ENCODE measurements around the gene CPSF4.
A peak's percentile ranks its signal among the peaks of the same experiment; 100 is the strongest.

CPSF4 gene

DNA sequence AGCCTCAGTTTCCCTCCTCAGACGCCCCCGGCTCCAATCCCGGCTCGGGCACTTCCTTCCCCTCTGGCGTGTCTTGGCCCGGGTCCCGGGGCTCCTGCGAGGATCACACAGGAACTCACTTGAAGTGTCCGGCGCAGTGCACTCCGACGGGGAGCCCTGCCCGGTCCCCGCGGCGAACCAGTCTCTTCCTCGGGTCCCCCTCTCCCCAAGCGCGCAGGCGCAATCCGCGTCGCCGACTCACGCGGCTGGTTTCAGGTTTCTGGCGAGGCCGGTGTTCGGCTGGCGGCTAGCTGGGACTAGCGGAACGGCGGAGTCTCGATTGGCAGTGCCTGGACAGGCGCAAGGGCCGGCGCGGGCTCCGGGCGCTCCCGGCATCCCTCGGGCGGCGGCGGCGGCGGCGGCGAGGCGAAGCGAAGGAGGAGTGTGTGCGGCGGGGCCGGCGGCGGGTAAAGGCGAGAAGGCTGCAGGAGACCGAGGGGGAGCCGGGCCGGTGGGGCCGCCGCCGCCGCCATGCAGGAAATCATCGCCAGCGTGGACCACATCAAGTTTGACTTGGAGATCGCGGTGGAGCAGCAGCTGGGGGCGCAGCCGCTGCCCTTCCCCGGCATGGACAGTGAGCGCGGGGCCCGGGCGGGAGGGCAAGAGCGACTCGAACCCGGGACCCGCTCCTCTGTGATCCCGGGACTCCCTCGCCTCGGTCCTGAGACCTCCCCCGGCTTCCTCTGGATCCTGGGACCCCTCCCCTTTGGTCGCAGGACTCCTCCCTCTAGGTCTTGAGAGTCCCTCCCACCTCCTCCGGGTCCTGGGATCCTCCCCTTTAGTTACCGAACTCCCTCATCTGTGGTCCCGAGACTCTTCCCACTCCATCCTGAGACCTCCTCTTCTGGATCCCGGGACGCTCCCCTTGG, at the start of gene CPSF4, which contains the start of gene PTCD1:
TSS of gene CPSF4 (plus strand) at position 371 of the 908 bp plus-strand sequence. CDS start at position 511, 140 bp downstream.
TSS of gene PTCD1 (minus strand) at position 226 of the 908 bp plus-strand sequence. CDS start 3,556 bp downstream, outside the sequence.
- peak; percentile 89 for DNase-seq

DNA sequence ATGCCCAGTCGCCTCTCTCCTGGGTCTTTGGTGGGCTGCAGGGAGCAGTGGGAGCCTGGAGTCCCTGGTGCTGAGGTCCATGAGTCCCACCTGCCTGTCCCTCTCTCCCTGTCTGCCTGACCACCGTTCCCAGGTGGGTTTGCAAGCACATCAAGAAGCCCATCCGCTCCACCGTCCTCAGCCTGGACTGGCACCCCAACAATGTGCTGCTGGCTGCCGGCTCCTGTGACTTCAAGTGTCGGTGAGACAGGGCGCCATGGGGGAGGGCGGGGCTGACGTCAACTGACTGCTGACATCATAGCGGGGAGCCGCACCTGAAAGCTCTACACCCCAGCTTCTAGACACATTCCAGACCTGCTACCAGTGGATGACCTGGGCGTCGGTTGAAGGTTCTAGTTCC, 49.0 kb upstream of the CPSF4 start:
- no peak for DNase-seq

DNA sequence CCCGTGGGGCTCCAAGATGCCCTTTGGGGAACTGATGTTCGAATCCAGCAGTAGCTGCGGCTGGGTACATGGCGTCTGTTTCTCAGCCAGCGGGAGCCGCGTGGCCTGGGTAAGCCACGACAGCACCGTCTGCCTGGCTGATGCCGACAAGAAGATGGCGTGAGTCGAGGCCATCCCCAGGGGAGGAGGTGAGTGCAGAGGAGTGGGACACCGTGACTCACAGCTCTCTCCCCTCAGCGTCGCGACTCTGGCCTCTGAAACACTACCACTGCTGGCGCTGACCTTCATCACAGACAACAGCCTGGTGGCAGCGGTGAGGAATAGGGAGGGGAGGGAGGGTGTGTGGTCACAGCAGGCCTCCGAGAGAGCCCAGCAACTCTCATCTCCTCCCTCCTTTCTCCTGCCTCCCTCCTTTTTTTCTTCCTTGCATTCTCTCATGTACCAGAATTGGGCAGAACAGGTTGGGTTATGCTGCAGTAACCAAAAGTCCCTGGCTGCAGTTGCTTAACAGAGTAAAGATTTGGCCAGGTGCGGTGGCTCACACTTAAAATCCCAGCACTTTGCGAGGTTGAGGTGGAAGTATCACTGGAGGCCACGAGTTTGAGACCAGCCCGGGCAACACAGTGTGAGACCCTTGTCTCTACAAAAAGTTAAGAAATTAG, 47.7 kb upstream of the CPSF4 start:
- no peak for DNase-seq

DNA sequence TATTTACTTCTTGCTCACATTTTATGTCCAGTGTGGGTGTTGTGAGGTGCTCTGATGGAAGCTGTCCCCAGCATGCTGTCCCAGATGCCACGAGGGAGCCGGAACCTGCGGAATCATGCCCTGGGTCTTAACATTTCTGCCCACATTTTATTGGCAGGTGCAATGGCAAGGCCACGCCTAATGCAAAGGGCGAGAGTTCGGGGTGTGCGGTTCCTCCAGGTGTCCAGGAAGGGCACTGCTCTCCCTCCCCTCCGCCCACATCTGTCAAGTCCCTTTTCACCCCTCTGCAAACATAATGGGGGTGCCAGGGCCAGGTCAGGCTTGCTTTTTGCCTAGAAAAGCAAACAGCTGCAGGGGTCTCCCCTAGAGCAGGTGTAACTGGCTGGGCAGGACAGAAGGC, 46.7 kb upstream of the CPSF4 start:
- DNase-seq, result no peak

DNA sequence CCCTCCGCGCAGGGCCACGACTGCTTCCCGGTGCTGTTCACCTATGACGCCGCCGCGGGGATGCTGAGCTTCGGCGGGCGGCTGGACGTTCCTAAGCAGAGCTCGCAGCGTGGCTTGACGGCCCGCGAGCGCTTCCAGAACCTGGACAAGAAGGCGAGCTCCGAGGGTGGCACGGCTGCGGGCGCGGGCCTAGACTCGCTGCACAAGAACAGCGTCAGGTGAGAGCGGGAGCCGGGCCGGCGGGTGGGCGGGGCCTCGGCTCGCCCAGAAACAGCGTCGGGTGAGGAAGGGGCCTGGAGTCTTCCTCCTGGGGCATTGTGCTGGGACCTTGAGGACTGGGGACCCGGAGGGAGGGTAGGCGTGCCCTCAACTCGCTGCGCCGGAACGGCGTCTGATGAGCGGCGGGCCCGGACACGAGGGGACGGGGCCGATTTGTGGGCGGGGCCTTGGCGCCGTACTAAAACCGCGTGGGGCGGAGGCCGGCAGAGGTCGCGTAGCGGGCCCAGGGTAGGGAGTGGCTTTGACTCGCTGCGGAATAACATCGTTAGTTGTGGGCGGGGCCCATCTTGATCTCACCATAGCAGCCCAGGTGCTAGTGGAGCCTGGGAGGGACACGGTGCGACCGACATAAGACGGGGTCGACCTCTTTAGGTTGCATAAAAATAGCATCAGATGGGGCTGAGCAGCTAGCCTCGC, 45.9 kb upstream of the CPSF4 start:
- peak; percentile 81 for DNase-seq

DNA sequence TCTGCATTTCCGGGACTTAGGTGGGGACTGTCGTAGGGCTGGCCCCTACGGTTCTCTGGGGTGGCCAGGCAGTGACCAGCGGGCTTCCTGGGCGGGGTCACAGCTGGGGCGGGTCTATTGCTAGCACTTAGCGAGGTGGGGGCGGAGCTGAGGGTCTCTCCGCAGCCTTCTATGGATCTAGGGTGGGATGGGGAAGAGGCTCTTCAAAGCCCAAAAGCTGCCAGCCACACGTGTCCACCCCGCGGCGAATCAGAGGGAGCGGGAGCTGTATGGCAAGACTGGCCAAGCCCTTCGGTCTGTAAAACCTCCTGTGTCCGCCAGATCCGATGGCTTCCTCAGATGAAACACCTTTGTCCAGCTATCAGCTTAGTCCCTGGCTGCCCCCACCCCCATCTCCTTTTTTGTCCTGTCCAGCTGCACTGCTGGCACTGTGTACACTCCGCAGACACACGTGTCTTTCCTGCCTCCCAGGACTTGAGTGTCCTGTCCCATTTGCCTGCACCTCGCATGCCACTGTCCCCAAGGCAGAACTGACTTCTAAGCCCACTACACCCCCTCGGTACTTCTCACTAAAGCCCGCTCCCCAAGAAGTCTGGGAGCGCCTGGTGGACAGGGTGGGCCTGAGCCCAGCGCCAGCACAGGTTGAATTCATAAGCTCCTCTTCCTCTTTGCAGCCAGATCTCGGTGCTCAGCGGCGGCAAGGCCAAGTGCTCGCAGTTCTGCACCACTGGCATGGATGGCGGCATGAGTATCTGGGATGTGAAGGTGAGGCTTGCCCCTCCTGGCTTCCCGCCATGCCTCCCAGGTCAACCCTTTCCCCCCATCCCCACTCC, 45.2 kb upstream of the CPSF4 start:
- DNase-seq, result no peak

DNA sequence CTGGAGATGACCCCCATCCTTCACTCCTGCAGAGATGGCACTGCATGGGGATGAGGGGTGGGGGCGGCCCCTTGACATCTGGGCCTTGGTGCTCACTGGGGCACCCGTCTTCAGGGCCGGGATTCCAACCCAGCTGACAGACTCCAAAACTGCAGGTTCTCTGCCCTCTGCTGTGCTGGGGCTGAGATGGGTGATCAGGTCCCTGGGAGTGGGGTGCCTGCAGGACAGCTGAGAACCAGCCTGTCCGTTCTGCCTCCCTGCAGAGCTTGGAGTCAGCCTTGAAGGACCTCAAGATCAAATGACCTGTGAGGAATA, 44.6 kb upstream of the CPSF4 start:
- DNase-seq, result no peak

DNA sequence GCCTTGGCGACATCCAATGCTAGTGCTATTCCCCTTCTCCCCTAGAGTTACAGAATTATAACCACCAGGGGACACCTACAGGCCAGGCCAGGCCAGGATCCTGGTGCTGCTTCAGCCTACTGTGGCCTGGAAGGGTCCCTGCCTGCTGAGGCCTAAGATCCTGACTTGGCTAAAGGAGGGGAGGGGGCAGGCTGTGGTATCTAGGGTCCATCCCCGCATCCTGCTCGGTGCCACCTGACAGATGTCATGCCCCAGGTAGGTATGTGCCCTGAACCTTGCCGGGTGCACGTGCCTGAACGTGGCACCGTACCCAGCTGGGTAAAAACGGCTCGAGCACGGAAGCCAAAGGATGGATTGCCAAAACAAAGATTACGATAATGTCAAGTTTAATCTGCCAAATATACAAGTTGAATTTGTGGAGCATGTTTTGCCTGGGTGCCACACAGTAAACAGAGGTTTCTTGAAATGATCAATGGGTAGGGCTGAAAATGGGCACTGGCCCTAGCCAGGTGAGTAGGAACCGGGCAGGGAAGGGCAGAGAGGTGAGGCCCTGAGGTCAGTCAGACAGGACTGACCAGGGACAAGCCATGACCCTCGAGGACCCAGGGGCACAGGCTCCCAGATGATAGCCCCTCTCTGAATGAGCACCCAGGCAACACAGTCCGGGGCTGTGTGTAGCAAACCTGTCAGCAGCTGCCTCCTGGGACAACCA, 43.0 kb upstream of the CPSF4 start:
- no peak for DNase-seq

DNA sequence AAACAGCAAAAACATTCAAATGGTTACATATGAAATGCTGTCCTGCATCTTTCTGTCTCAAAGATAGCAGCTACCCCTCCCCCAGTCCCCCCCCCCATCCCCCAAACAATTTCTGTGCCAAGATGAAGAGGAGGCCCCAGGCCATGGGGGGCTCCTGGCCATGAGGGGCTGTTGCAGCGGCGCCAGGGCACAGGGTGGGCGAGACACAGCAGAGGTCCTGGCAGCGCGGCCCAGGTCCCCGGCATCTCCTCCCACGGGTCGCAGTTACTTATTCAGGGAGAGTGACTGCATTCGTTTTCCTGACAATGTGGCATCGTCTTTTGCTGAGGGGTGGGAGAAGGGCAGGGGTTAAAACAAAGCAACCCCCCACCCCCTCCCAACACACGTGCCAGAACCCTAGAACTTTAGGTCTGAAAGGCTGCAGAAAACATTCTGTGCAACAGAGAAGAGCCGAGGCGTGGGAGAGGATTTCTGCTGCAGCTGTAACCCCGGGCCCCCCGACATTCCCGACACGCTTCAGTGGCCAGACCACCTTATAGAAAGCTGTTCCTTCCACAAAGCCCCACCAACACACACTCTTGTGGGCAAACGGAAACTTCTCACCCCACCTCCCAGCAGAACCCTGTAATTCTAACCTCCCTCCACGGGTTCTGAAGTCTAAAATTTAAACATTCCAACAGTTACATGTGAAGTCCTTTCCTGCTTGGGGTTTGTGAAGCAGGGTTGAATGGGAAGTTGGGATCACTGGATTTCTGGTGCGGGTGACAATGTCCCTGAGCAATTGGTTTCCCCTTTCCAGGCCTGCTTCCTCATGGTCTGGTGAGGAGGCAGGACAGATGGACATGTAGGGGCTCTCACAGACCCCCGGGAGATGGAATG, 42.1 kb upstream of the CPSF4 start:
- DNase-seq, result no peak

DNA sequence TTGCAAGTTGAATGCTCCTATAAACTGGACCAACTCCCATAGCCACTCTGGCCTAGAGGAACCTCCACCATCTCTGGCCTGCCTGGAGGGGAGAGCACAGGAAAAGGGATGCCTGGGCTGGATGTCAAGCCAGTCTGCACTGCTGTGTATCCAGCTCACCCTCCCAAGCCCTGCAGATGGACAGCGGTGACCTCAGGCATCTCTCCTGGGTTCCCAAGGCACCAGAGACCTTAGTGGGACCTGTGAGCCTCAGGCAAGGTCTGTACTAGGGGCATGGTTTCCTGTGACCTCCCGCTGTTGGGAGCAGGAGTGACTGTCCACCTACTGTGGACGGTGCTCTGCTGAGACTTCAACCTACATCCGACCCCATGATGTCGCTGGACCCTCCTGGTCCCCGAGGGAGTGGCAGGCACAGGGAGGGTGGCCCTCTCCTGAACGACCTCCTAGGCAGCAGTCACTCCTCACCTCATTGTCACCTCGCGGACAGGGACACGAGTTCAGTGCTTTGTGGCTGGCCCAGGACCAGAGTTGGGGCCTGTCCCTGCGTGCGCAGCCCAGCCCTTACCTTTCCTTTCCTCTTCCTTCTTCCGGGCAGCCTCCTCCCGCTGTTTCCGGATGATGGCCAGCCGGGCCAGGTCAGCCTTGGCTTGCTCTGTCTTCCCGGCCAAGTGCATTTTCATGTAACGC, 41.3 kb upstream of the CPSF4 start:
- DNase-seq, result no peak

DNA sequence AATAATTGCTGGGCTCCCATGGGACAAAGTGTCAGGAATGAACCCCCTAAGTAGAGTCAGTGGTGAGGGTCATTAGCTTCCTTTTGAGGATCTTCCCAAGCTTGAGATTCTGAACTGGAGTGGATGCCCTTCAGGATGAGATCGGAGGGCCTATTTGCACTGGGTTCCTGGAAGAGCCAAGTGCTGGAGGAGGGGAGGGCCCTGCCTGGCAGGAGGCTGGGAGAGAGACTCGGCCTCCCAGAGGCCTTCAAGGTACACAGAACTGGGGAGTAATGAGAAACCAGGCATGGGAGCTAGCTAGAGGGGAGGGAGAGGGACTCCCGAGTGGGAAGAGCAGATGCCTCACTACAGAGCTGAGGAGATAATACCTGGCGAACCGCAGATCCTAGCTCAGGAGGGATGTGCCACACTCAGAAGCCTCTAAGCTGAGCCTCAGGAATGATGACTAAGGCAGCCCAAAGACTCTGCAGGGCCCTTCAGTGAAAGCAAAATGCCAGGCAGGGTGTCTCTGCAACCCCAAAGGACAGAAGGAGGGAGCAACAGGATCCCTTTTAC, 39.8 kb upstream of the CPSF4 start:
- no peak for DNase-seq

DNA sequence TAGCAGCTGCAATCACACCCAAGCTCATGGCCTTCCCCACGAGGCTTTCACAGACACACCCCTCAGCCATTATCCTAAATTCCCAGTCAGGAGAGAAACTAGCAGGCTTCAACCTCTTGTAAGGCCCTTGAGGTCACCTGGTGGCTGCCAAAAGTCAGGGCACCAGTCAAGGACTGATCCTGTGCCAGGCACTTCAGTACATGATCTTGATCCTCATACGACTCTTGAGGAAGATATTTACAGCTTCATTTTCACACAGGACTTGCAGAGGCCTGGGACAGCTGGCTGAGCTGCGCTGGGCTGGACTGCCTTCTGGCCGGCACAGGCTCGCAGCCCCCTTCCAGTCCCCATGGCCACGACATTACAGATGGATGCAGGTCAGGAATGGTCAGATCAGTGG, 39.1 kb upstream of the CPSF4 start:
- no peak for DNase-seq

DNA sequence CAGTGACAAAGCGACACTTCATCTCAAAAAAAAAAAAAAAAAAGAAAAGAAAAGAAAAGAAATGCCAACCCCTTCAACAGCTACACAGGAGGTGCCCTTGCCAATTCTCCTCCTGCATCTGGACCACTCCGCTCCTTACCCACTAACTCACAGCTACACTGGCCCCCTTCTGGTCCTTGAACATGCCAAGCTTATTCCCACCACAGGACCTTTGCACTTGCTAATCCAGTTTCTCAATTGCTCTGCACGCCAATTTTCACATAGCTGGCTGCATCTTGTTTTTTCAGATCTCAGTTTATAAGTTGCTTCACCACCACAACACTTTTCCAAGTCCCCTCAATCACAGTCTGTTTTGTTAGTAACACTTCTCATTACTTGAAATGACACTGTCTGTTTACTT, 35.9 kb upstream of the CPSF4 start:
- DNase-seq, result no peak

DNA sequence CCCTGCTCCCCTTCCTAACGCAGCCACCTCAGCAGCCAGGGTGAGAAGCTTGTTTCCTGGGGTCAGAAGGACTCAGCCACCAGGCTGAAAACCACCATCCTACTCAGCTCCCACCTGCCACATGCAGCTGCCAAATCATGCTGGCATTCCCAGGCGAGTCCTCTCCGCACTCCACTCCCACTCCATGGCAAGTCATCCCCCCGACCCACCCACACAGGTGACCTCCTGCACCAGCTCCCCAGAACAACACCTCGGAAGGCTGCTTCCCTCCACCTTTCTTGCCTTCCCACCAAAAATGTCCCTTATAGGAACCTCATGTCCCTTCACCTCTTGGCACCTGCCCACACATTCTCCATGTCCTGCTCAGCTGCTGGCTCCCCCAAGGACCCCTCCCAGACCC, 35.0 kb upstream of the CPSF4 start:
- no peak for DNase-seq

DNA sequence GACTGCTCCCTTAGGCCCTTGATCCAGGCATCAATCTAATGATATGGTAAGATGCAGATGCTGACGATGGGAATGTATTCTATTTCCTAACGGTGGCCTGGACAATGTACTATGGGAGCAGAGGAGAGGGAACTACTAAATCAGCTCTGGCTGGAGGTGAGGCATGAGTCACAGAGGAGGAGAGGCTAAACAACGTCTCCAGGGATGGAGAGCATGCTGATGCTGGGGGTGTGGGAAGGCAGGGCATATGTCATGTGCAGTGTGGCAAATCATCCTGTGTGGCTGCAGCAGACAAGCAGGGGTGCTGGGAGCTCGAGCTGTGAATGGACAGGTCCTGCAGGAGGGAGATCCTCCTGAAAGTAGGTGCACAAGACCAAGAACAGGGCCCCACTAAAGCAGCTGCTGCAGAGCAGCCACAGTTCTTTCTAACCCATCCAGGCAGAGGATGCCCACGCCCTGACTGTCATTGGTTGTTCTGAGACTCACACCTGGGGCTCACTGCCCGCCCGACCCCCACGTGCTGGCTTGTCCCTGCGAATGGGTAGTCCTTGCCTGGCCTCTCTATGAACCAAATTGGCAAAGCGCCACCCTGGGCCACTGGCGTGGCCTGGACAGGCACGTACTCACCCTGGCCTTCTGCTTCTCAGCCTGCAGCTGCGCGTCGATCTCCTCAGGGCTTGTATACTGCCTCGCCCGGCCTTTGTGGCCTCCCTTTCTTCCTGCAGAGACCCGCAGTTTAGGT, 34.3 kb upstream of the CPSF4 start:
- DNase-seq, result no peak

DNA sequence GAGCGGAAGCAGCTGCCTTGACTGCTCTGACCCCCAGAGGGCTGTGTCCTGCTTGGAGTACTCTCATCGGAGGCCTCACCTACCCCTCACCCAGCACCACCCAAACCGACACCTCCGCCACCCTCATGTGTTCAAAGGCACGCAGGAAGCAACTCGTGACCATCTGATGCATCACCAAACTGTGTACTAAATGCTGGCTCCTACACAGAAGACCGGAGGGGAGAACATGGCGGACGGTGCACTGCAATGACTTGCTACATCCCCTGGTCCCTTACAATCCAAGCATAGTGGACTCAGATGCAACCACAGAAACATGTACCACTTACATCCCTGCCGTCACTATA, 33.8 kb upstream of the CPSF4 start:
- DNase-seq, result no peak

DNA sequence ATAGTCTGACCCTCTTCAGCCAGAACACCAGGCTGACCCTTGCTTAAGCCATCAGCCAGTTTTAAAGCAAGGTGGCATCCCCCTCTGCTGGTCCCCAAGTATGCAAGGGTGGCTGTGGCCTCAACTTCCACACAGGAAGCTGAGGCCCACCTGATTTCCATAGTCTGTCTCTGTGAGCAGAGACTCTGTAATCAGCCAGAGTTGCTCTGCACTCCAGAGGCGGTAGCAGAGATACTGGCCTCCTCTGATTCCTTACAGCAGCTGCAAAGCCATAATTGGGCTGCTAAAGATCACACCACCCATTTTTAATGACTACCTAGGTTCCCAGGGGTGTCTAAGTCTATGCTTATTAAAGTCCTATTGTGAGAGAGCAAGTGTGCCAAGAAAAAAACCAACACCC, 32.2 kb upstream of the CPSF4 start:
- DNase-seq, result no peak

DNA sequence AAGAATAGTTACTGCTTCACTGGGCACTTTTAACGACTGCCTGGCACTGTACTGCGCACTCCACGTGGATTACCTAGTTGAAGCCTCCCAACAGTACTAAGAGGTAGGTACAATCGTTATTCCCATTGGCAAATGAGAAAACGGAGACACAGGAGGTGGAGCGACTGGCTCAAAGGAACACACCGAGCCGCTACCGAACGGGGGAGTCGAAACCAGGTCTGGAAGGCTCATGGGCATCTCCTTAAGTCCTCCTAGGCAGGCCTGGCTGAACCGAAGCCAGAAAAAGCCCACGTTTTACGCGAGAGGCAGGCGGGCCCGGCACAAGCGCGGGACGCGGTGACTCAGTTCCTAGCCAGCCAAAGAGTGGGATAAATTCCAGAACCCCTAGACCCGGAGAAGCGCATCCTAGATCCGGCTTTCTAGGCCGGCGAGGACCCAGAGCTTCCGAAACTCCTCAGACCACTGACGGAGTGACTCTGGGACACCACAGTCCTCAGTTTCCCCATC, 30.8 kb upstream of the CPSF4 start:
- peak; percentile 50 for DNase-seq

All from activated CD8-positive, alpha-beta memory T cell treated with anti-CD3 and anti-CD28 coated beads, Interleukin-2, amount 50 U/mL, for 4 hours (primary cell).